ENCODE measurements around the gene TNNT3. TPM values are rescaled to one million over a fixed set of nuclear protein-coding genes. Genes with fewer than 3 reads are reported as not detected.

The TNNT3 gene
- total RNA-seq, 1 experiment from 2014 or later = not detected

DNA sequence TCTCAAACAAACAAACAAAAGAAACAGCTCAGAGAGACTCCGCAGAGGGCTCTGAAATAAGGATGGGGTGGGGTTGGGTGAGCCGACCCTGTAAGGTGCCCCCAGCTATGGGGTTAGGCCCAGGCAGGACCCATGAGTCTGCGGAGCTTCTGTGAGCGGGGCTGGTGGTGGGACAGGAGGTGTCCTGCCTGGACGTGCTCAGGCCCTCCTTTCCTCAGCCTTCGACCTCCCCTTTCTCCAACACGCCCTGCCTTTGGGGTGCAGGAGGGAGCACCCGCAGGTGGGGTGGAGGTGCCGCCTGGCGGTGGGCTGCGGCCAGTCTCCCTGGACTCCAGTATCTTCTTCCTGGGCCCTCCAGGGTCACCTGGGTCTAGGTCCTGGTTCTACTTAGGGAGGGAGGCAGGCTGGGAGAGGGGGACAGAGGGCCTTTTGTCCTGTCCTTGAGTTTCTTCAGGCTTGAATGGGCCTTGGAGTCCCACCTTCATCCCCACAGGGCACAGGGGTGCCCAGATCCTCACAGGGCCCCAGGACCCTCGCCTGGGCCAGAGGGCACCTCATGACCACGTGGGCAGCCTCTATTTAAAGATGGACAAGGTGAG lies 40.1 kb upstream of the TNNT3 start:
- Histone ChIP-seq H3K4me1 (ENCODE audit: insufficient read depth, low read length, poor library complexity, severe bottlenecking) (no peaks in the 10 kb centered on the region), H3K36me3 (ENCODE audit: insufficient read depth, low read length, poor library complexity, severe bottlenecking) (no peaks in the 10 kb centered on the region), H3K4me3 (ENCODE audit: low read depth, low read length, poor library complexity, severe bottlenecking) (no peak overlapping the region), H3K27me3 (replicated peaks; ENCODE audit: insufficient read depth, low read depth, low read length, poor library complexity) (peaks cover 8% of the 10 kb centered on the region), H3K27ac (ENCODE audit: low read depth, low read length, poor library complexity, severe bottlenecking) (no peak overlapping the region), H3K9me3 (ENCODE audit: low read depth, low read length, poor library complexity, severe bottlenecking) (no peaks in the 10 kb centered on the region)
- no TSS peak for BruUV-seq (replicated peaks)
- TF ChIP-seq CTCF (conservative IDR thresholded peaks at IDR 0.05; ENCODE audit: low read depth, low read length) (no peak), EZH2 (IDR thresholded peaks at IDR 0.05; ENCODE audit: borderline replicate concordance, low read depth, low read length, poor library complexity, severe bottlenecking) (no peak)
- intact Hi-C loops (cut with micrococcal nuclease; ENCODE audit: unreplicated experiment) = no loop called here
- ChIA-PET CTCF (no interaction called here), POLR2A (ENCODE audit: low non-redundant PET) (no interaction called here)
- DNase-seq (ENCODE audit: low spot score) = no peak

GRCh38 chr11:1879941-1880720 lies 39.4 kb upstream of the TNNT3 start:
- intact Hi-C loops (cut with micrococcal nuclease; ENCODE audit: unreplicated experiment) = loop anchor here (5.0 kb wide), 1 partner anchor 42 kb away; no protein-coding TSS in a partner anchor
- H3K27me3 ChIP-seq (replicated peaks; ENCODE audit: insufficient read depth, low read depth, low read length, poor library complexity) = peaks cover 1% of the 10 kb centered on the region

More at GRCh38 chr11:1879941-1880720, 39.4 kb upstream of the TNNT3 start:
- Histone ChIP-seq H3K4me1 (ENCODE audit: insufficient read depth, low read length, poor library complexity, severe bottlenecking) (no peaks in the 10 kb centered on the region), H3K36me3 (ENCODE audit: insufficient read depth, low read length, poor library complexity, severe bottlenecking) (no peaks in the 10 kb centered on the region), H3K27ac (ENCODE audit: low read depth, low read length, poor library complexity, severe bottlenecking) (no peak overlapping the region), H3K4me3 (ENCODE audit: low read depth, low read length, poor library complexity, severe bottlenecking) (no peak overlapping the region), H3K9me3 (ENCODE audit: low read depth, low read length, poor library complexity, severe bottlenecking) (no peaks in the 10 kb centered on the region)
- TF ChIP-seq CTCF (conservative IDR thresholded peaks at IDR 0.05; ENCODE audit: low read depth, low read length) (no peak), EZH2 (IDR thresholded peaks at IDR 0.05; ENCODE audit: borderline replicate concordance, low read depth, low read length, poor library complexity, severe bottlenecking) (no peak)
- ChIA-PET POLR2A (ENCODE audit: low non-redundant PET) (no interaction called here), CTCF (no interaction called here)
- no peak for DNase-seq (ENCODE audit: low spot score)
- BruUV-seq (replicated peaks) = no TSS peak

Data from A673 (cell line).